ENCODE results near the gene MT1X. TPM values are rescaled to one million over a fixed set of nuclear protein-coding genes. Genes with fewer than 3 reads are reported as not detected.

The MT1X gene
- total RNA-seq = 32.1 and 175 TPM in 2 replicates

GRCh38 chr16:56681939-56682702 is at the start of gene MT1X:
TSS of gene MT1X (plus strand) at chr16:56682470. CDS start at chr16:56682541, 71 bp downstream.

DNA sequence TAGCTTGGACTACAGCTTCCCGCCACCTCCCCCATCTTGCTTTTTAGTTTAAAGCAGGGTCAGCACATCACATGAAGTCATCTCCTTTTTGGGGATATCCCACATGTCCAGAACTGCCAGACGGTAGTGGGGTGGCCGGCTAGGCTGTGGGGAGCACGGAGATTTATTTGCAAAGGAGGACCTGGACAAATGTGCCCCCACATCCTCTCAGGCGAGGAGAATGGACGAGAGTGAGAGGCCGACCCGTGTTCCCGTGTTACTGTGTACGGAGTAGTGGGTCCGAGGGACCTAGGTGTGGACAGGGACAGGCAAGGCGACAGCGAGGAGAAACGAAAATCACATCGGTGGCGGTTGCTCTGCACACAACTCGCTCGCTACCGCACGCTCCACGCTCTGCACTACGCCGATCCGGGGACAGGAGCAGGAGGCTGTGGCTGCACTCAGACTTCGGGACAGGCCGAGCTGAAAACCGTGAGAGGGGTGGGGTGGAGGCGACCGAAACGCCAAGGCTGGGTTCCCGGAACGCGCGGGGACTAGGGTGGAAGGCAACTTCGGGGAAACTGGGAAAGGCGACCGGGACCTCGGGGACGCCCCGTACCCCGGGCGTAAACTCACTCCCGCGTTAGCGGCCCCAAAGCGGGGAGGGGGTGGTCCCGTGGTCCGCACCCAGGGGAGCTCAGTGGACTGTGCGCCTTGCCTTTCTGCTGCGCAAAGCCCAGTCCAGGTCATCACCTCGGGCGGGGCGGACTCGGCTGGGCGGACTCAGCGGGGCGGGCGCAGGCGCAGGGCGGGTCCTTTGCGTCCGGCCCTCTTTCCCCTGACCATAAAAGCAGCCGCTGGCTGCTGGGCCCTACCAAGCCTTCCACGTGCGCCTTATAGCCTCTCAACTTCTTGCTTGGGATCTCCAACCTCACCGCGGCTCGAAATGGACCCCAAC is 44.2 kb upstream of the MT1X start, which contains the start of gene MT1A:
MT1A (plus strand) TSS at position 853 of the 937 bp plus-strand sequence; CDS start at position 926, 73 bp downstream.

GRCh38 chr16:56651586-56651985 is 30.7 kb upstream of the MT1X start, which contains the start of gene MT1B:
TSS of gene MT1B (plus strand) at chr16:56651886. CDS start at chr16:56651954, 68 bp downstream.

GRCh38 chr16:56657555-56658326 is 24.5 kb upstream of the MT1X start, which contains the start of gene MT1F:
TSS of gene MT1F (plus strand) at chr16:56657959. CDS start at chr16:56658059, 100 bp downstream.

DNA sequence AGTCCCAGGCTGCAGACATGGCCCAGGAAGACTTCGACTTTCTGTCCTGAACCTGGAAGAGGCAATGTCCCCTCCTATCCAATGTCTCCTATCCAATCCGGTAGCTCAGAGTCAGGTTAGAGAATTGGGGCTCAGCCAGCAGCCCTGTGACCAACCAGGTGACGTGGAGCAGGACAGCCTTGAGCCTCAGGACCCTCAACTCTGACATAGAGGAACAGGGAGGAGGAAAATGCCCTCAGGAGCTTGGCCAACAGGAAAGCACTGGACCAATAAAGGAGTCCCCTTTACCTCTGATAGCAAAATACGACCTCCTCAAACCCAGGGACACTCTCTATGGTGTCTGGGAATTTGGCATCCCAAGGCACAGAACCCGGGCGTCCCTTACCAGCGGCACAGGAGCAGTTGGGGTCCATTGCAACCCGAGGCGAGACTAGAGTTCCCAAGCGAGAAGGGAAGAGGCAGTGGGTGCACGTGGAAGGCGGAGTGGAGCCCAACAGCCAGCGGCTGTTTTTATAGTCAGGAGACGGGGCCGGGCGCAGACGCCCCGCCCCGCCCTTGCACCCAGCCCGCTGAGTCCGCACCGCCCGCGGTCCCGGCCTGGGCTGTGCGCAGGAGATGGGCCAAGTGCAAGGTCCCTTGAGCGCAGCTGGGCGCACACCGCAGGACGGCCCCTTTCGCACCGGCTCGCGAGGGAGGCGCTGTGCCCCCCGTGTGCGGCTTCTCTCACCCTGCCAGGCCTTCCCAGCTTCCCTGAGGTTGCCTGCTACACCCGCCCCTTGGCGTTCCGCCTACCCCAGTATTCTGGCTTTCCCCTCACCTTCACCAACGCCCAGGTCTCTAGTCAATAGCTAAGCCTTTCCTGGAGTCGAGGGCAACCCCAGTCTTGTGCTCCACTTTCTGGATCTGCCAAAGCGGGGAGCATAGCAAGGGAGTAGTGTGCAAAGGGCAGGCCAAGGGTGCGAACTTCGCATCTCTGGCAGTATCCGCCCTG is 14.4 kb upstream of the MT1X start, which contains the start of gene MT1G:
MT1G (minus strand) TSS at position 485 of the 991 bp plus-strand sequence; CDS start at position 413, 72 bp downstream.

DNA sequence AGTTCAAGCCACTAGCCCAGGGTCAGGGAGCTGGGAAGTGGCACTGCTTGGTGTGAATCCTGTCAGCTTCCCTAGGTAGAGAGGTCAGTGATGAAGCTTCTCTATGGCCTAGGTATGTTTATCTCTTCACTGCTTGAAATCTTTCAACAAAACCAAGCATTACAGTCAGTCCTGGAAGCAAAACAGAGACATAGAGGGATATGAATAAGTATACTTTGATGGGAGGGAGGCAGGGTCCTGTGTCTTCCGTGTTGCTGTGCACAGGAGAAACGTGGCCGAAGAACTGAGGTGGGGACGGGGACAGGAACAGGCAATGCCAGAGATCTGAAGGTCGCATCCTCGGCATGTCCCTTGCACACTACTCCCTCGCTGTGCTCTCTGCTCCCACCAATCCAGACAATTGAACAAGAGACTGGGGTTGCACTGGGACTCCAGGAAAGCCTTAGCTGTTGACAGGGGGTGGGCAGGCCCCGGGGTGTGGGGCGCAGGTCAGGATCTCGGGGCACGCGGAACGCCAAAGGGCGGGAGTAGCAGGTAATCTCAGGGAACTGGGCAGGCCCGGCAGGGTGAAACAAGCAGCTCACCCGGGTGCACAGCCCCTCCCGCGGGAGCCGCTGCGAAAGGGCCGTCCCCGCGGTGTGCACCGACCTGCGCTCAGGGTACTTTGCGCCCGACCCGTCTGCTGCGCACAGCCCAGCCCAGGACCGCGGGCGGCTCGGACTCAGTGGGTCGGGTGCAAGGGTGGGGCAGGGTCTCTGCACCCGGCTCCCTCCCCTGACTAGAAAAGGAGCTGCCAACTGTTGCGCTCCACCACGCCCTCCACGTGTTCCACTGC is 13.0 kb upstream of the MT1X start, which contains the start of gene MT1H:
MT1H (plus strand) TSS at position 810 of the 835 bp plus-strand sequence. CDS start 71 bp downstream, outside the sequence.

GRCh38 chr16:56729735-56730662 is 47.7 kb downstream of the MT1X start, which contains the start of gene NUP93:
TSS of gene NUP93 (plus strand) at chr16:56730129. CDS start at chr16:56748248, 18,119 bp downstream.

Other genes starting within 250 kb of the MT1X start
- 97.9 and 112 TPM in 2 replicates for gene NUDT21, start 231.1 kb upstream of the MT1X start, total RNA-seq
- 51.0 and 65.2 TPM in 2 replicates for gene OGFOD1, start 230.9 kb upstream of the MT1X start, total RNA-seq
- 69.4 and 82.0 TPM in 2 replicates for gene BBS2, start 162.4 kb upstream of the MT1X start, total RNA-seq
- not detected in 2 replicates for gene MT4, start 117.4 kb upstream of the MT1X start, total RNA-seq
- not detected in 2 replicates for gene MT3, start 92.9 kb upstream of the MT1X start, total RNA-seq
- gene MT2A, start 73.9 kb upstream of the MT1X start, total RNA-seq = 25.3 and 37.2 TPM in 2 replicates
- 50.9 and 55.0 TPM in 2 replicates for gene MT1E, start 56.7 kb upstream of the MT1X start, total RNA-seq
- gene MT1M, start 49.8 kb upstream of the MT1X start, total RNA-seq = 3.1 and 6.3 TPM in 2 replicates
- gene MT1A, start 43.8 kb upstream of the MT1X start, total RNA-seq = 1.0 TPM in 1 of 2 replicates, not detected in the other
- gene MT1B, start 30.6 kb upstream of the MT1X start, total RNA-seq = not detected in 2 replicates
- 0.39 and 0.65 TPM in 2 replicates for gene MT1F, start 24.5 kb upstream of the MT1X start, total RNA-seq
- gene MT1G, start 14.4 kb upstream of the MT1X start, total RNA-seq = 0.65 TPM in 1 of 2 replicates, not detected in the other
- gene MT1H, start 12.7 kb upstream of the MT1X start, total RNA-seq = not detected in 2 replicates
- 29.0 and 37.1 TPM in 2 replicates for gene NUP93, start 47.7 kb downstream of the MT1X start, total RNA-seq
- not detected in 2 replicates for gene SLC12A3, start 182.7 kb downstream of the MT1X start, total RNA-seq
- gene HERPUD1, start 249.7 kb downstream of the MT1X start, total RNA-seq = 149 and 176 TPM in 2 replicates